Natural killer cell (primary cell): ENCODE data around the gene ZFYVE21. TPM values are rescaled to one million over a fixed set of nuclear protein-coding genes. Genes with fewer than 3 reads are reported as not detected.

Experiments used
- ATAC-seq, 3 donors: fragments of 150-1000 bp in 2 of 3; fragments of 200-7000 bp in 1 of 3; cut with Tn5 transposase; 1 replicate in 1 of 3; 2 replicates in 2 of 3; pipeline ENCODE4 v1.10.0; 2021; ENCODE audit warnings: mild to moderate bottlenecking in 2 of 3, moderate library complexity in 2 of 3
- DNase-seq, 2 donors: peaks; one replicate each; pipeline versions ENCODE4 v3.0.0 to v3.0.0-alpha.2; 2013 to 2021; ENCODE audit warnings: mixed read lengths in 1 of 2
- H3K27ac ChIP-seq: one replicate; pipeline ENCODE4 v1.5.1; 2013; ENCODE audit warnings: mild to moderate bottlenecking, low read length
- H3K27me3 ChIP-seq: one replicate; pipeline ENCODE4 v1.6.1; 2013; ENCODE audit warnings: low read length; ENCODE audit not compliant: control insufficient read depth, insufficient read depth
- H3K36me3 ChIP-seq: one replicate; pipeline ENCODE4 v1.6.1; 2013; ENCODE audit warnings: low read length; ENCODE audit not compliant: control insufficient read depth, insufficient read depth
- H3K4me1 ChIP-seq: one replicate; pipeline ENCODE4 v1.6.1; 2013; ENCODE audit warnings: low read length; ENCODE audit not compliant: control insufficient read depth, insufficient read depth
- H3K4me3 ChIP-seq: one replicate; pipeline ENCODE4 v1.5.1; 2013; ENCODE audit warnings: low read length
- H3K9me3 ChIP-seq: one replicate; pipeline ENCODE4 v1.6.1; 2013; ENCODE audit warnings: low read length; ENCODE audit not compliant: control insufficient read depth, insufficient read depth
- H3K27ac Mint-ChIP-seq, 2 donors: one replicate each; pipeline ENCODE4 v1.8.0; 2022; ENCODE audit warnings: mild to moderate bottlenecking in 2 of 2, mixed read lengths in 2 of 2, moderate library complexity in 1 of 2
- H3K27me3 Mint-ChIP-seq, 2 donors: one replicate each; pipeline ENCODE4 v1.8.0; 2022; ENCODE audit warnings: low read depth in 2 of 2, mixed read lengths in 2 of 2
- H3K36me3 Mint-ChIP-seq: one replicate; pipeline ENCODE4 v1.8.0; 2022; ENCODE audit warnings: mixed read lengths
- H3K4me1 Mint-ChIP-seq, 2 donors: one replicate each; pipeline ENCODE4 v1.8.0; 2022; ENCODE audit warnings: mixed read lengths in 2 of 2
- H3K4me3 Mint-ChIP-seq: one replicate; pipeline ENCODE4 v1.8.0; 2022; ENCODE audit warnings: mild to moderate bottlenecking, moderate library complexity, mixed read lengths
- H3K9me3 Mint-ChIP-seq, 2 donors: one replicate each; pipeline ENCODE4 v1.8.0; 2022; ENCODE audit warnings: mixed read lengths in 2 of 2
- CTCF ChIP-seq: fragments of 200-600 bp; IDR thresholded peaks from one replicate; pipeline ENCODE4 v1.8.0; 2022; ENCODE audit warnings: antibody characterized with exemption
- WGBS: methylation state at CpG from one replicate; pipeline ENCODE4 v1.1.7; 2013; ENCODE audit warnings: missing lambda C conversion rate; ENCODE audit not compliant: insufficient coverage; 5-methylcytosine and 5-hydroxymethylcytosine counted together
- intact Hi-C: fragments of 100-400 bp; cut with micrococcal nuclease; formaldehyde crosslinking; loops from one replicate; pipeline ENCODE4 v1.14.2; 2022
- total RNA-seq, 4 donors: library from RNA; stranded (reverse); fragments of 120-200 nt in 1 of 4; gene quantifications; one replicate each; pipeline versions ENCODE4 v1.2.3 to v1.2.4, GENCODE V29; 2013 to 2022

Gene ZFYVE21
- total RNA-seq, 3 donors from 2014 or later (not counting 1 experiment from before 2014, with no cell fraction given), result 5.9 to 10.7 (median 8.5) TPM

DNA sequence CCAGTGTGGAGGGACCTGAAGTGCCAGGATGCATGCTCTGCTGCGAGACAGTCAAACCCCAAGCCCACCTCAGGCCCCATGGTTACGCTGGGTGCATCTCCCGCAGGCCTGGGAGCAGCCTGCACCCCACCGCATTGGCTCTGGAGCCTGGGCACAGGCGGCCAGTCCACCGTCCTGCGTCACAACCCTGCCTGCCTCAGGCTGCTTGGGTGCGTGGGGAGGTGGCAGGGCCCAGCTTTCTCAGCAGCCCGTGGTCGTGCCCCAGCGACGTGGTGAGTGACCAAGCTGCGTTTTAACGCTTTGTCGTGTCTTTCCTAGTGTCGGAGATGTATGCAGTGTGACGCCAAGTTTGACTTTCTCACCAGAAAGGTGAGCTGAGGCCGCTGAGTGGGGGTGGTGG lies 10.9 kb downstream of the ZFYVE21 start:
- Histone ChIP-seq H3K27me3 (no peaks in the 10 kb centered on the region), H3K9me3 (no peaks in the 10 kb centered on the region), H3K27ac (no peak overlapping the region), H3K4me3 (no peak overlapping the region), H3K36me3 (peaks cover 12% of the 10 kb centered on the region), H3K4me1 (no peaks in the 10 kb centered on the region)
- no peaks in the 10 kb centered on the region for H3K27me3 Mint-ChIP-seq
- no peak for TF ChIP-seq CTCF
- DNase-seq (no peak), ATAC-seq (no peak)
- intact Hi-C loops, result no loop called here
- no peak overlapping the region for H3K4me3 Mint-ChIP-seq
- no peak overlapping the region for H3K27ac Mint-ChIP-seq
- H3K9me3 Mint-ChIP-seq, result no peaks in the 10 kb centered on the region
- no peaks in the 10 kb centered on the region for H3K4me1 Mint-ChIP-seq
- WGBS, result 90% methylated on average over 18 of the region's 18 CpGs
- no peaks in the 10 kb centered on the region for H3K36me3 Mint-ChIP-seq

- Histone ChIP-seq H3K36me3 (peaks cover 12% of the 10 kb centered on the region), H3K4me3 (no peak overlapping the region), H3K27me3 (no peaks in the 10 kb centered on the region), H3K4me1 (no peaks in the 10 kb centered on the region), H3K9me3 (no peaks in the 10 kb centered on the region), H3K27ac (no peak overlapping the region)
- no peak for ATAC-seq
- no peaks in the 10 kb centered on the region for H3K36me3 Mint-ChIP-seq
- no peak for TF ChIP-seq CTCF
- no peaks in the 10 kb centered on the region for H3K27me3 Mint-ChIP-seq
- no peaks in the 10 kb centered on the region for H3K4me1 Mint-ChIP-seq
- 94% methylated on average over 53 of the region's 53 CpGs for WGBS
- H3K27ac Mint-ChIP-seq, result no peak overlapping the region
- H3K4me3 Mint-ChIP-seq, result no peak overlapping the region
- intact Hi-C loops, result no loop called here
- DNase-seq, result no peak
- H3K9me3 Mint-ChIP-seq, result no peaks in the 10 kb centered on the region
Measured at GRCh38 chr14:103727313-103727980, 11.8 kb downstream of the ZFYVE21 start.

DNA sequence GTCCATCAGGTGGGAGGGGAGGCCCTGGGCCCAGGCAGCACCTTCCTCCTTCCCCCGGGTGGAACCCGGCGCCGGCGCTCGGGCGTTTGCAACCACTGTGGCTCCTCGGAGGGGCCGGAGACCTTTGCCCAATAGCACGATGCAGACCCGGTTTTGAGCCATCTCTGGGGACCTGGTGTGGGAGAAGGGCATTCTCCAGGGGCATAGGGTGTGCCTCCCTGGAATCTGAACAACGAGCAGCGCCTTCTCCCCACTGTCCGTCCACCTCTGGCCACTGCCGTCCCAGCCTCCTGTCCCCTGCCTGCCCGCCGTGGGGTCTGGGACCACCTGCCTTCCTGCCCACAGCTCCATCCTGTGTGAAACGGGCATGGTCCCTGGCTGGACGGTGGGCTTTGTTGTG lies 12.5 kb downstream of the ZFYVE21 start:
- DNase-seq, result no peak
- no peak for ATAC-seq
- no peaks in the 10 kb centered on the region for H3K4me1 ChIP-seq
- H3K27ac Mint-ChIP-seq, result no peak overlapping the region
- H3K27ac ChIP-seq, result no peak overlapping the region
- intact Hi-C loops, result no loop called here
- H3K4me3 ChIP-seq, result no peak overlapping the region
- 97% methylated on average over 19 of the region's 19 CpGs for WGBS
- peaks cover 12% of the 10 kb centered on the region for H3K36me3 ChIP-seq
- TF ChIP-seq CTCF, result no peak
- no peaks in the 10 kb centered on the region for H3K27me3 ChIP-seq
- no peaks in the 10 kb centered on the region for H3K9me3 ChIP-seq
- no peak overlapping the region for H3K4me3 Mint-ChIP-seq
- H3K9me3 Mint-ChIP-seq, result no peaks in the 10 kb centered on the region
- H3K36me3 Mint-ChIP-seq, result no peaks in the 10 kb centered on the region
- no peaks in the 10 kb centered on the region for H3K4me1 Mint-ChIP-seq
- H3K27me3 Mint-ChIP-seq, result no peaks in the 10 kb centered on the region

DNA sequence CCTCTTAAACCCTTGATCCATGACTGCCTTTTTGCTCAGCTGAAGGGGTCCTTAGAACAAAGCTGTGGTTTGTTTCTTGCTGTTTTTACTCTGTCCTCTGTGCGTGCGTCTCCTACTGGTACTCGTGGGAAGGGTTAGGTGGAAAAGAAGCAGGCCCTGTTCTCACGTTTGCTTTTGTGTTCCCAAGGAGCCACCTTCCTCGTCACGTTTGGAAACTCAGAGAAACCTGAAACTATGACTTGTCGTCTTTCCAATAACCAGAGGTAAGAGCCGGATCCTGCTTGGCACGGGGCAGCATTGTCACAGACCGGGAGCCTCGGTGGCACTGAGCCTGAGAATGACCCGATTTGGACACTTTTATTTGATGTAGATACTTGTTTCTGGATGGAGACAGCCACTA lies 13.1 kb downstream of the ZFYVE21 start:
- no peaks in the 10 kb centered on the region for H3K4me1 Mint-ChIP-seq
- no peak for ATAC-seq
- intact Hi-C loops, result no loop called here
- peaks cover 14% of the 10 kb centered on the region for H3K36me3 ChIP-seq
- TF ChIP-seq CTCF, result no peak
- H3K27me3 ChIP-seq, result no peaks in the 10 kb centered on the region
- H3K27me3 Mint-ChIP-seq, result no peaks in the 10 kb centered on the region
- no peak overlapping the region for H3K4me3 Mint-ChIP-seq
- no peaks in the 10 kb centered on the region for H3K9me3 ChIP-seq
- 95% methylated on average over 12 of the region's 12 CpGs for WGBS
- no peak overlapping the region for H3K4me3 ChIP-seq
- no peaks in the 10 kb centered on the region for H3K4me1 ChIP-seq
- no peaks in the 10 kb centered on the region for H3K36me3 Mint-ChIP-seq
- no peak for DNase-seq
- H3K27ac ChIP-seq, result no peak overlapping the region
- no peak overlapping the region for H3K27ac Mint-ChIP-seq
- H3K9me3 Mint-ChIP-seq, result no peaks in the 10 kb centered on the region
